ENCODE data around the gene BRCA2.

The BRCA2 gene

DNA sequence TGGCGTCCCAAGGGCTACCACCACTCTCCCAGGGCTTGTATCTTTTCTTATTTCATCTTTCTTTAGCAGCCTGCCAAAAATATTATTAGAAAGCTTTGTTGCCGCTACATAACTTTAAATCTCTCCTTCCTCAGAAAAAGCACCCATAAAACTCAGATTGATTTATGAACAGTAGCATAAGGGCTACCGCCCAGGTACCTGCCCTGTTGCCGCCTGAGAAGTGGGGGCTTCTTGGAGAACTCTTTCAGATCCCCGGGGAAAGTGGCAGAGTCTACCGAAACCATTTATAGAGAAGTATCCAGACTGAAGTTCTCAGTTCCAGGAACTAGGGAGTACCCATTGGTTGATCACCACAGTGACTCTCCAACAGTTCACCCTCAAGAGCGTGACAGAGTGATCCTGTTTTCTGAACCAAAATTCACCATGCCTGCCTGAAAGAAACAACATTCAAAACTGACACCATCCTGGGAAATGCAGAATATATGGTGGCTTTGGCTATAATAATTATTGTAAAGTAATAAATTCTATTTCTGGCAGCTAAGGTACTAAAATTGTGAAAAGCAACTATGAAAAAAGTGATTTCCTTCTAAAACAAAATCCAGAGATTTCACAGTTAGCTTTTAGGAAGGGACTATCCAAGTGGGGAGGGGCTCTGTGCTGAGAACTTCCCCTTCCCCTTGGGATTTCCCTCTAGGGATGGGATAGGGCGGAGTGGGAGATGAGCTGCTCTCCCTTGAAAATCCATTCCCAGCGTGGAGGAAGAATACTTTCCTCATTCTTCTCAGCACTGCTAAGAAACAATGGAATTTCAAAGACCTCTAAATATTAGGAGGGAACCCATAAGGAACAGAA is 113.5 kb downstream of the BRCA2 start:
- no peak for DNase-seq

DNA sequence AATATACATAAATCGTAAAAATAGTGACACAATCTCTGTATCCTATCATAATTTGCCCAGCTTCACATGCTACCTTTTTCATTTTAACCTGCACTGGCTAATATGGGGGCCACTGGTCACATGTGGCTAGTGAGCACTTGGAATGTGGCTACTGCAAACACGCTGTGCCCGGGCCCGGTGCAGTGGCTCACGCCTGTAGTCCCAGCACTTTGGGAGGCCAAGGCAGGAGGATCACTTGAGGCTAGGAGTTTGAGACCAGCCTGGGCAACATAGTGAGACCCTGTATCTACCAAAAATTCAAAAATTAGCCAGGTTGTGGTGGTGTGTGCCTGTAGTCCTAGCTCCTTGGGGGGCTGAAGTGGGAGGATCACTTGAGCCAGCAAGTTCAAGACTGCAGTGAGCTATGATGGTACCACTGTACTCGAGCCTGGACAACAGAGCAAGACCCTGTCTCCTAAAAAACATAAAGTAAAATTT is 114.2 kb downstream of the BRCA2 start:
- no peak for DNase-seq

DNA sequence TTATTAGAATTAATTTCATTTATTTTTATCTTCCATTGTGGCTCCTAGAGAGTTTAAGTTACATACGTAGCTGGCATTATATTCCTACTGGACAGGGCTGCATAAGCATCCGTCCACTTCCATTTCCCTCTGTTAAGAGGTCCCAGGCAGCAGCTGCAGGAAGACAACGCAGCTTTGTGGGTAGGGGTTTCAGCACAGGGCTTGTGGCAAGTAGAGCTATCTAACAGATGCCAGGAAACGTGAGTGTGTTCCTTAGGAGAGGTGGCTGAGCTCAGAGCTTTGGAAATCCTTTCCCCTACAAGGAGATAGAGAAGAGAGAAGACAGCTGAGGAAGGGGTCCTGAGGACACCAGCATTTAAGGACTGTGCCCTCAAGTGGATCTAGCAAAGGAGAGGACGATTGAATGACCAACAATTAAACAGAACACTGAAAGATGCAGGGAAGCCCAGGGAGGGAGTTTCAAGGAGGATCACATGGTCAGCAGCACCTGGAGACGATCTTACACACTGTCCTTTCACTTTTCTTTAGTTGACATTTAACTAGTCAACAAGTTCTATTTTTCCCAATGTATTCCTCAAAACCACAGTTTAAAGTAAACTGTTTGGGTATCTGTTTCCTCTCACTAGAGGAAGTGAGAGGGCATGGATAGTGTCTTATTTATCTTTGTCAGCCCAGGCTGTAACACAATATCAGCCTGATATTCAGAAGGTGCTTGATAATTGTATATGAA is 114.9 kb downstream of the BRCA2 start:
- DNase-seq: no peak

DNA sequence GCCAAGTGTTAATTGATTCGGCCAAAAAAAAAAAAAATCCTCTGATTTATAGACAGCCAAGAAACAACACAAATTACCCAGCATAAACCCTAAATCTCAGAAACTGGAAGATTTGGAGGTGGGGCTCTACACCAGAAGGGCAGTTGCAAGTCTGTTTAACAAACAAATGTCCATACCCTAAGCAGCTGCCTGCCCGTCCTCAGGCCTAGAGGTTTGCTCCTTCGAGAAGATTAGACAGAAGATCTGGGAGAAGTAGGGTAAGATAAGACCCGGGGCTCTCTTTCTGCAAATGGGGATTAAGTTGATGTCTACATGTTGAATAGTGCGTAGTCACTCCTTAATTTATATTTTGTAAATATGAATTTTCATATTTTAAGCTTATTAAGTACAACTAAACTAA is 116.1 kb downstream of the BRCA2 start:
- no peak for DNase-seq

GRCh38 chr13:32432856-32433255 is 117.5 kb downstream of the BRCA2 start:
- DNase-seq: no peak

DNA sequence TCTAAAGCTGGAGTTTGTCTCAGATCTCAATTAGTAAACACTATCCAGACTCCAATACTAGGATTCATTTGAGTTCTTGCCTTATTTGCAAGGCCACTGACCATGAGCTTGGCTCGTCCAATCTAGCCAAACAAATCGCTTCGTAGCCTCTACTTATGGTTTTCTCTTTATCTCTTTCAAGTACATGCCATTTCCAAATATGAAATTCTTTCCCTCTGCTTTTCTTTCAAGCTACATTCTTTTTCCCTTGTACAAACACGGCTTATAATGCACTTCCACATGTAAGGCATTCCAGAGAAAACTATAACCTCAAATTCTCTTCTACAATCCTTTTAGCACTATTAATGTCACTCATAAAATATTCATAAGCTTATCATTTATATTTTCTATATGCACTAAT is 123.6 kb downstream of the BRCA2 start:
- no peak for DNase-seq

DNA sequence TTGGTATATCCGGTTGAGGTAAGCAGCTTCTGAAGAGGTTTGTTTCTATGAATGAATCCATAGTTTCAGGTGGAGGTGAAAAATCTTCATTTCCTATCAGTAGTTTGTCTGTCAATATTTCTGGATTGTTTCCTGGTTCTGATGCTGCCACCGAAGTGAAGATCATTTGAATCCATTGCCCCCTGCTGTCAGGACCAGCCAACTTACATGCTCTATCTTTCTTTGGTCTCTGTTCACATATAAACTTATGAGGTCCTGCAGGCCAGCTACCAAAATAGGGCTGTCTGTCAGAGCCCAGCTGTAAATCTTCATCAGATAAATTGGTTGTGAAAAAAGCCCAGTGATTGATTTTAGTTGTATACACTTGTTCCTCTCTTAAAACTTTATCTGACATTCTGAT is 127.8 kb downstream of the BRCA2 start:
- DNase-seq: no peak

DNA sequence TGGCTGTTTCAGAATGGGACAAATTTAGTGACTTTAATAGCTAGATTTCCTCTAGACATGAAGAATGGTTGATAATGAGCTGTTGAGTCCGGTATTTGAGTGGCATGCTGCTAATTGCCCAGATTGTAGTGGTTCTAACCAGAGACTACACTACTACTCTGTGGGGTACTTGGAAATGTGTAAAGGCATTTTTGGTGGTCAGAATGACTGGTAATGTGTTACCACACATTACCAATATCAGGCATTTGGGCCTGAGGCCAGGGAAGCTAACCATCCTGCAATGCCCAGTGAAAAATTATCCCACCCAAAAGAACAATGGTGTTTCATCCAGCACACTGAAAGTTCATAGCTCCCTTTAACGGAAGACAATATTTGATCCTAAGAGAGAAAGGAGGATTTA is 130.2 kb downstream of the BRCA2 start:
- DNase-seq: no peak

- DNase-seq: no peak
These were observed 130.9 kb downstream of the BRCA2 start for GRCh38 chr13:32446220-32446619.

DNA sequence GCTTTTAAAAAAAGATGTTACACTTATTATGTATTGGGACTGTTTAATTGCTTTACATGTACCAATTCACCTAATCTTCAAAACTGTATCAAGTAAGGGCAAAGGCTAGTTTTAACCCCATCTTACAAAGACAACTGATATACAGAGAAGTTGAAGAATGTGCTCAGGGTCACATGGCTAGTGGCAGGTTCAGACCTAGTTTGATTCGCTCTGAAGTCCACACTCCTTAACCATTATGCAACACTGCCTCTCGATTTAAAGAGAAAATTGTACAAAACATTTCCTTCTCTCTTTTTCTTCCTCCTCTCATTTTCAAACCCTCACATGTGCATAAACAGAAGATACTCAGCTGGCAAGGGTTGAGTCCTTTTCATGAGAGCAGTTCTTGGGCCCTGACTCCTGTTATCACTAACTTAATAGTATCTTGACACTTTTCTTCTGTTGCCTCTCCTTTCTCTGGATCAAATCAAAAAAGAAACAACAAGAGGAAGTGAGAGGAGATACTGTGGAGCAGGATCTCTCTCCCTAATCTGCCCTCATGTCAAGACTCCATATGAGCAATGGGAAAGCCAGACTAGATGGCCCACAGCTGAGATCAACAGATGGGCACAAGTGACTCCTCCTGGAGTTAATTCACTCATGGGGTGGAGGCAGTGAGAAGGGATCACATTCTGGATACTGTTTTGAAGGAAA is 131.6 kb downstream of the BRCA2 start:
- no peak for DNase-seq

DNA sequence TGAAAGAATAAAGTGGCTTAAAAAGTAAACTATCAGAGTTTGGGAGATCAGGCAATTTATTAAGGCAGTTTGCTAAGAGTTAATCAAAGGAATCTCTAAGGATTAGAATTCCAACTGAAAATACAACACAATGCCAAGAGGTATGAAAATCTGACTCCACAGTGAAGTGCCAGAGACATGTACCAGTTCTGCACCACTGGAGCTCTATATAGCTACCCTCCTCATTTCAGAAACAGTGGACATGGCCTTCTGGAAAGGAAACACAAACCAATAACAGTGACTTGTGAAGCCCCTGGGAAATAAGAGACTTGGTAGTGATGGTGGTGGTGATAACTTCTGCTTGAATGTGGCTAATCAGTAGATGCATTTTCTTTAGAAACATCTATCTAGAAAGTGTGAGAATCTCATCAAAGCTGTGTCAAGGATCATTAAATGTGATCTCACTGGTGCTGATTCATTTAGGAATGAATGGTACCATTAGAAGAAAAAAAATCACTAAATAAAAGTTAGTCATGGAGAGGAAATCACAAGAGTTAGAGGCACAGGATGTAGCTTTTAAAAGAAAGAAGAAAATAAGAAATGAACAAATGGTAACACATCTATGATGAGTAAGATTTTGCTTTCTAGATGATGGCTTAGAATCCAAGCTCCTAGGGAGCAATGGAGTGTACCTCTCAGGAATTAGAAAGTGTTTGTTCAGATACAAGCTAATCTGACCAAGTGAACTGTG is 132.8 kb downstream of the BRCA2 start:
- DNase-seq: no peak

- DNase-seq: no peak
These were observed 133.7 kb downstream of the BRCA2 start for GRCh38 chr13:32448972-32449371.

Data from activated CD4-positive, alpha-beta T cell treated with anti-CD3 and anti-CD28 coated beads for 1 hour (primary cell).